Measurements from ENCODE around the gene AOX1. TPM values are rescaled to one million over a fixed set of nuclear protein-coding genes. Genes with fewer than 3 reads are reported as not detected.

The AOX1 gene
- total and polyA plus RNA-seq, 8 donors: 17.8 to 181 (median 120) TPM

DNA sequence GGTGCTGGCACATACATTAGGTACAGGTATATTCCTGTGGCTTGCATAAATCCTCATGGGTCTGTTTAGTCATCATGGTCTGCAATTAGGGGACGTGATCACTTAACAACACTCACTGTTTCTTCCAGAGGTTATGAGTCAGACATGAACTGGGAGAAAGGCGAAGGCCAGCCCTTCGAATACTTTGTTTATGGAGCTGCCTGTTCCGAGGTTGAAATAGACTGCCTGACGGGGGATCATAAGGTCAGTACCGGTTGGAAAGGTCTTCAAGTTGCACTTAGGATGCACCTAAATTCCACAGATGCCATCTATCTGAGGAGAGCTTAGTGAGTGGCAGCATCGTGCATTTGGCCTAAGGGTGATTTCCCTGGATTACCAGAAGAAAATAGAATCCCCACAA is 76.9 kb downstream of the AOX1 start:
- Histone ChIP-seq H3K9me3 (no peaks in the 10 kb centered on the region), H3K4me1 (peaks cover 10 to 11% (median 11%) of the 10 kb centered on the region in 3 donors), H3K36me3 (peaks cover 0 to 12% (median 0%) of the 10 kb centered on the region in 3 donors), H3K4me3 (no peak overlapping the region), H3K27ac (no peak overlapping the region), H3K27me3 (no peaks in the 10 kb centered on the region)
- TF ChIP-seq CTCF (IDR thresholded peaks at IDR 0.05): no peak
- FAIRE-seq (no peak), ATAC-seq (no peak), DNase-seq (no peak)
- intact Hi-C loops (cut with DNase I): no loop called here
- 88% methylated on average over 7 of the region's 7 CpGs for WGBS, 2 donors

- no peaks in the 10 kb centered on the region for H3K9me3 ChIP-seq
- no peaks in the 10 kb centered on the region for H3K27me3 ChIP-seq
- intact Hi-C loops (cut with DNase I): no loop called here
- ATAC-seq (no peak), FAIRE-seq (no peak), DNase-seq (no peak)
- WGBS, 2 donors: 86 to 88% methylated on average over 6 of the region's 6 CpGs
- no peak overlapping the region for H3K27ac ChIP-seq
- H3K36me3 ChIP-seq: peaks cover 0 to 18% (median 0%) of the 10 kb centered on the region in 3 donors
- H3K4me3 ChIP-seq: no peak overlapping the region
- H3K4me1 ChIP-seq: no peaks in the 10 kb centered on the region
- no peak for TF ChIP-seq CTCF (IDR thresholded peaks at IDR 0.05)
Measured at GRCh38 chr2:200664770-200665494, 79.1 kb downstream of the AOX1 start.

GRCh38 chr2:200665626-200666453 is 80.0 kb downstream of the AOX1 start:
- FAIRE-seq: no peak
- no peaks in the 10 kb centered on the region for H3K4me1 ChIP-seq
- no peaks in the 10 kb centered on the region for H3K27me3 ChIP-seq
- intact Hi-C loops (cut with DNase I): no loop called here
- no peaks in the 10 kb centered on the region for H3K9me3 ChIP-seq
- no peak for TF ChIP-seq CTCF (IDR thresholded peaks at IDR 0.05)
- no peak overlapping the region for H3K4me3 ChIP-seq
- H3K36me3 ChIP-seq: peaks cover 0 to 18% (median 0%) of the 10 kb centered on the region in 3 donors
- no peak for ATAC-seq
- 88 to 97% methylated on average over 2 of the region's 2 CpGs for WGBS, 2 donors
- DNase-seq: no peak
- H3K27ac ChIP-seq: no peak overlapping the region

DNA sequence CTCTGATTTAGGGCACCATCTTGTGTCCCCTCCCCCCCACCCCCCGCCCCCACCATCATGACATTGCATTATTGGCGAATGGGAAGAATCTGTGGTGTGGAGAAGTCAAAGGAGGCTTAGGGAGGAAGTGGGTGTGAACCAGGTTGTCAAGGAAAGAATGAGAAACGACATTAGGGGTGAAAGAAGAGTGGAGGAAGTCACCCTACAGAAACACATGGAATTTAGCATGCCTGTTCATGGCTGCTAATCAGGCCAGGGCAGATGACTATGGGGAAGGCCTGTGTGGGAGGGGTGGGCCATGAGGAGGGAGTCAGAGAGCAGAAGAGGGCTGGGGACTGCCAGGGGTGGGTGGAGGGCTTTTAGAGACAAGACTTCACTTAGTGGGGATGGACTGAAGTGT is 81.6 kb downstream of the AOX1 start:
- Histone ChIP-seq H3K4me3 (no peak overlapping the region), H3K4me1 (no peaks in the 10 kb centered on the region), H3K27me3 (no peaks in the 10 kb centered on the region), H3K9me3 (no peaks in the 10 kb centered on the region), H3K27ac (no peak overlapping the region), H3K36me3 (peaks cover 0 to 13% (median 0%) of the 10 kb centered on the region in 3 donors)
- DNase-seq: no peak
- no peak for TF ChIP-seq CTCF (IDR thresholded peaks at IDR 0.05)
- WGBS, 2 donors: 81 to 82% methylated on average over 3 of the region's 3 CpGs
- intact Hi-C loops (cut with DNase I): no loop called here
- ATAC-seq: no peak
- FAIRE-seq: no peak

Measured in pancreas (tissue), 10 donors.